CD4-positive, CD25-positive, alpha-beta regulatory T cell (primary cell): ENCODE measurements around the gene FILIP1. TPM values are rescaled to one million over a fixed set of nuclear protein-coding genes. Genes with fewer than 3 reads are reported as not detected.

Source experiments
- ATAC-seq, 2 donors: fragments of 150-1000 bp; cut with Tn5 transposase; one replicate each; pipeline ENCODE4 v1.10.0; 2021; ENCODE audit warnings: low read depth in 2 of 2, moderate number of reproducible peaks in 2 of 2, moderate library complexity in 1 of 2
- DNase-seq, 3 donors: peaks; one replicate each; pipeline versions ENCODE4 v3.0.0 to v3.0.0-alpha.2; 2012 to 2022; ENCODE audit warnings: mixed read lengths in 1 of 3
- H3K27ac ChIP-seq: one replicate; pipeline ENCODE4 v1.7.0; 2013; ENCODE audit warnings: mild to moderate bottlenecking, low read length; ENCODE audit not compliant: insufficient read depth, poor library complexity, severe bottlenecking
- H3K27me3 ChIP-seq: one replicate; pipeline ENCODE4 v1.7.0; 2013; ENCODE audit warnings: low read length; ENCODE audit not compliant: control insufficient read depth, insufficient read depth
- H3K36me3 ChIP-seq: one replicate; pipeline ENCODE4 v1.7.0; 2013; ENCODE audit warnings: mild to moderate bottlenecking, low read length, moderate library complexity; ENCODE audit not compliant: control insufficient read depth, insufficient read depth
- H3K4me1 ChIP-seq: 2 replicates; pipeline ENCODE4 v1.7.0; 2013; ENCODE audit warnings: mild to moderate bottlenecking, low read length; ENCODE audit not compliant: insufficient read depth, control insufficient read depth, poor library complexity, severe bottlenecking
- H3K4me3 ChIP-seq: one replicate; pipeline ENCODE4 v1.7.0; 2013; ENCODE audit warnings: low read depth, mild to moderate bottlenecking, low read length, moderate library complexity
- H3K9me3 ChIP-seq, 2 experiments: 1 replicate in 1 of 2; 2 replicates in 1 of 2; pipeline ENCODE4 v1.7.0; 2013; ENCODE audit warnings: low read length in 2 of 2, mild to moderate bottlenecking in 1 of 2, moderate library complexity in 1 of 2; ENCODE audit not compliant: control insufficient read depth in 2 of 2
- H3K27ac Mint-ChIP-seq, 3 donors: one replicate each; pipeline ENCODE4 v1.8.0; 2020 to 2022; ENCODE audit warnings: mild to moderate bottlenecking in 3 of 3, mixed read lengths in 3 of 3, moderate library complexity in 2 of 3
- H3K27me3 Mint-ChIP-seq: one replicate; pipeline ENCODE4 v1.8.0; 2022; ENCODE audit warnings: mild to moderate bottlenecking, mixed read lengths
- H3K36me3 Mint-ChIP-seq: one replicate; pipeline ENCODE4 v1.8.0; 2020; ENCODE audit warnings: mixed read lengths
- H3K4me1 Mint-ChIP-seq, 4 donors: one replicate each; pipeline ENCODE4 v1.8.0; 2020 to 2022; ENCODE audit warnings: mixed read lengths in 4 of 4, mild to moderate bottlenecking in 1 of 4
- H3K4me3 Mint-ChIP-seq, 4 donors: one replicate each; pipeline ENCODE4 v1.8.0; 2020 to 2022; ENCODE audit warnings: mild to moderate bottlenecking in 4 of 4, mixed read lengths in 4 of 4, moderate library complexity in 3 of 4
- H3K9me3 Mint-ChIP-seq, 7 donors: one replicate each; pipeline ENCODE4 v1.8.0; 2020 to 2022; ENCODE audit warnings: mixed read lengths in 7 of 7, mild to moderate bottlenecking in 3 of 7, moderate library complexity in 2 of 7
- polyA plus RNA-seq, 4 donors: library from polyadenylated mRNA; unstranded; fragments of 300-500 nt; fragmentation: Illumina TruSeq; gene quantifications; one replicate each; pipeline ENCODE4 v1.2.3, GENCODE V29; 2021
- total RNA-seq: library from RNA; stranded (reverse); gene quantifications from one replicate; pipeline ENCODE4 v1.2.3, GENCODE V29; 2022

The FILIP1 gene
- total and polyA plus RNA-seq, 5 donors from 2014 or later = 0.02 TPM; not detected in 4

GRCh38 chr6:75350156-75350555 is 143.4 kb downstream of the FILIP1 start:
- Mint-ChIP-seq H3K27me3 (peaks cover 49% of the 10 kb centered on the region), H3K36me3 (no peaks in the 10 kb centered on the region), H3K4me3 (no peak overlapping the region)

GRCh38 chr6:75349262-75349984 is 144.2 kb downstream of the FILIP1 start:
- H3K27me3 ChIP-seq = peaks cover 20% of the 10 kb centered on the region
- H3K36me3 ChIP-seq = no peaks in the 10 kb centered on the region
- Mint-ChIP-seq H3K9me3 (peaks cover 0 to 4% (median 0%) of the 10 kb centered on the region in 7 donors), H3K27ac (no peak overlapping the region), H3K4me1 (peaks cover 0 to 4% (median 1%) of the 10 kb centered on the region in 4 donors), H3K27me3 (peaks cover 49% of the 10 kb centered on the region), H3K36me3 (no peaks in the 10 kb centered on the region), H3K4me3 (no peak overlapping the region)
- H3K27ac ChIP-seq = no peak overlapping the region
- no peaks in the 10 kb centered on the region for H3K9me3 ChIP-seq
- H3K4me1 ChIP-seq = no peaks in the 10 kb centered on the region
- H3K4me3 ChIP-seq = no peak overlapping the region
- DNase-seq (no peak), ATAC-seq (no peak)

More at GRCh38 chr6:75350156-75350555, 143.4 kb downstream of the FILIP1 start:
- Histone ChIP-seq H3K36me3 (no peaks in the 10 kb centered on the region), H3K27ac (no peak overlapping the region), H3K4me3 (no peak overlapping the region), H3K9me3 (no peaks in the 10 kb centered on the region), H3K27me3 (peaks cover 20% of the 10 kb centered on the region), H3K4me1 (no peaks in the 10 kb centered on the region)
- no peak for ATAC-seq
- peaks cover 0 to 4% (median 0%) of the 10 kb centered on the region in 7 donors for H3K9me3 Mint-ChIP-seq
- no peak overlapping the region for H3K27ac Mint-ChIP-seq
- DNase-seq = no peak
- H3K4me1 Mint-ChIP-seq = peaks cover 0 to 4% (median 1%) of the 10 kb centered on the region in 4 donors

- no peak for DNase-seq
- H3K27ac Mint-ChIP-seq = no peak overlapping the region
- Histone ChIP-seq H3K4me1 (no peaks in the 10 kb centered on the region), H3K36me3 (no peaks in the 10 kb centered on the region), H3K27ac (no peak overlapping the region), H3K4me3 (no peak overlapping the region), H3K9me3 (no peaks in the 10 kb centered on the region), H3K27me3 (peaks cover 20% of the 10 kb centered on the region)
- no peak for ATAC-seq
- H3K4me3 Mint-ChIP-seq = no peak overlapping the region
- no peaks in the 10 kb centered on the region for H3K36me3 Mint-ChIP-seq
- H3K9me3 Mint-ChIP-seq = peaks cover 0 to 4% (median 0%) of the 10 kb centered on the region in 7 donors
- H3K27me3 Mint-ChIP-seq = peaks cover 44% of the 10 kb centered on the region
- H3K4me1 Mint-ChIP-seq = peaks cover 0 to 4% (median 1%) of the 10 kb centered on the region in 4 donors
Measured at GRCh38 chr6:75348882-75349261, 144.7 kb downstream of the FILIP1 start.

GRCh38 chr6:75347898-75348610 is 145.5 kb downstream of the FILIP1 start:
- no peak for DNase-seq
- no peaks in the 10 kb centered on the region for H3K36me3 ChIP-seq
- Mint-ChIP-seq H3K9me3 (peaks cover 0 to 4% (median 0%) of the 10 kb centered on the region in 7 donors), H3K27me3 (peaks cover 51% of the 10 kb centered on the region), H3K27ac (no peak overlapping the region), H3K4me3 (no peak overlapping the region), H3K4me1 (peaks cover 0 to 4% (median 1%) of the 10 kb centered on the region in 4 donors), H3K36me3 (no peaks in the 10 kb centered on the region)
- H3K4me3 ChIP-seq = no peak overlapping the region
- H3K27me3 ChIP-seq = peaks cover 20% of the 10 kb centered on the region
- no peak for ATAC-seq
- H3K4me1 ChIP-seq = no peaks in the 10 kb centered on the region
- H3K9me3 ChIP-seq = no peaks in the 10 kb centered on the region
- H3K27ac ChIP-seq = no peak overlapping the region

GRCh38 chr6:75345413-75345812 is 148.2 kb downstream of the FILIP1 start:
- ATAC-seq = no peak
- no peak for DNase-seq
- no peaks in the 10 kb centered on the region for H3K36me3 Mint-ChIP-seq
- H3K9me3 Mint-ChIP-seq = peaks cover 0 to 4% (median 0%) of the 10 kb centered on the region in 7 donors
- H3K36me3 ChIP-seq = no peaks in the 10 kb centered on the region
- H3K27me3 Mint-ChIP-seq = peaks cover 47% of the 10 kb centered on the region
- no peak overlapping the region for H3K4me3 ChIP-seq
- no peaks in the 10 kb centered on the region for H3K4me1 ChIP-seq
- H3K27ac Mint-ChIP-seq = no peak overlapping the region
- H3K27ac ChIP-seq = no peak overlapping the region
- peaks cover 18% of the 10 kb centered on the region for H3K27me3 ChIP-seq
- no peak overlapping the region for H3K4me3 Mint-ChIP-seq
- H3K9me3 ChIP-seq = no peaks in the 10 kb centered on the region
- peaks cover 0 to 4% (median 1%) of the 10 kb centered on the region in 4 donors for H3K4me1 Mint-ChIP-seq

- Histone ChIP-seq H3K27ac (no peak overlapping the region), H3K4me3 (no peak overlapping the region), H3K9me3 (no peaks in the 10 kb centered on the region), H3K27me3 (peaks cover 17% of the 10 kb centered on the region), H3K4me1 (no peaks in the 10 kb centered on the region), H3K36me3 (no peaks in the 10 kb centered on the region)
- Mint-ChIP-seq H3K9me3 (peaks cover 0 to 4% (median 0%) of the 10 kb centered on the region in 7 donors), H3K4me3 (no peak overlapping the region), H3K4me1 (no peaks in the 10 kb centered on the region), H3K27ac (no peak overlapping the region), H3K27me3 (peaks cover 39% of the 10 kb centered on the region), H3K36me3 (no peaks in the 10 kb centered on the region)
- ATAC-seq (no peak), DNase-seq (no peak)
Measured at GRCh38 chr6:75344455-75344854, 149.1 kb downstream of the FILIP1 start.

GRCh38 chr6:75344021-75344420 is 149.6 kb downstream of the FILIP1 start:
- Mint-ChIP-seq H3K4me3 (no peak overlapping the region), H3K36me3 (no peaks in the 10 kb centered on the region), H3K27ac (no peak overlapping the region), H3K27me3 (peaks cover 39% of the 10 kb centered on the region), H3K9me3 (peaks cover 0 to 4% (median 0%) of the 10 kb centered on the region in 7 donors), H3K4me1 (no peaks in the 10 kb centered on the region)
- no peaks in the 10 kb centered on the region for H3K36me3 ChIP-seq
- DNase-seq (no peak), ATAC-seq (no peak)
- no peak overlapping the region for H3K4me3 ChIP-seq
- no peaks in the 10 kb centered on the region for H3K4me1 ChIP-seq
- no peak overlapping the region for H3K27ac ChIP-seq
- H3K27me3 ChIP-seq = peaks cover 15% of the 10 kb centered on the region
- no peaks in the 10 kb centered on the region for H3K9me3 ChIP-seq
